HL-60 (cell line): ENCODE data around the gene S1PR2.

ENCODE experiments used
- DNase-seq, 2 experiments: peaks; one replicate each; pipeline ENCODE4 v3.0.0-alpha.2; 2010 to 2020; ENCODE audit warnings: low read depth in 1 of 2, low spot score in 1 of 2
- H3K27ac ChIP-seq: fragments of 250-450 bp; sonication (Bioruptor Pico); replicated peaks from 2 replicates; pipeline ENCODE4 v1.5.1; 2020; ENCODE audit warnings: mild to moderate bottlenecking, moderate library complexity
- H3K27me3 ChIP-seq: fragments of 250-450 bp; sonication (Bioruptor Pico); 2 replicates; pipeline ENCODE4 v1.5.1; 2021; ENCODE audit warnings: mild to moderate bottlenecking, moderate library complexity; ENCODE audit not compliant: insufficient read depth, poor library complexity, severe bottlenecking
- H3K4me3 ChIP-seq: replicated peaks from 2 replicates; pipeline ENCODE4 v1.5.1; 2011; ENCODE audit warnings: mild to moderate bottlenecking, control low read depth, low read length; ENCODE audit not compliant: insufficient read depth
- CTCF ChIP-seq: IDR thresholded peaks from one replicate; pipeline ENCODE4 v1.5.1; 2011; ENCODE audit warnings: low read length, control low read depth, inconsistent platforms; ENCODE audit not compliant: insufficient read depth
- GABPA ChIP-seq: IDR thresholded peaks from 2 replicates; pipeline ENCODE4 v1.6.1; 2012; ENCODE audit warnings: low read depth
- POLR2AphosphoS5 ChIP-seq: IDR thresholded peaks from 2 replicates; pipeline ENCODE4 v1.6.1; 2012; ENCODE audit warnings: low read depth
- REST ChIP-seq: IDR thresholded peaks from 2 replicates; pipeline ENCODE4 v1.6.1; 2012; ENCODE audit warnings: low read depth; ENCODE audit not compliant: insufficient replicate concordance
- SPI1 ChIP-seq: IDR thresholded peaks from 2 replicates; pipeline ENCODE4 v1.6.1; 2012; ENCODE audit warnings: low read depth, mild to moderate bottlenecking, borderline replicate concordance

Gene S1PR2

GRCh38 chr19:10256970-10257615 lies 26.0 kb upstream of the S1PR2 start:
- Histone ChIP-seq H3K27ac (no peak overlapping the region), H3K27me3 (no peaks in the 10 kb centered on the region), H3K4me3 (no peak overlapping the region)
- TF ChIP-seq GABPA (no peak), REST (no peak), SPI1 (no peak), CTCF (no peak), POLR2AphosphoS5 (no peak)
- no peak for DNase-seq

- TF ChIP-seq SPI1 (no peak), GABPA (no peak), REST (no peak), POLR2AphosphoS5 (no peak), CTCF (no peak)
- DNase-seq, result no peak
- Histone ChIP-seq H3K4me3 (no peak overlapping the region), H3K27me3 (no peaks in the 10 kb centered on the region), H3K27ac (no peak overlapping the region)
Measured at GRCh38 chr19:10256551-10256950, 25.4 kb upstream of the S1PR2 start.

- Histone ChIP-seq H3K27ac (no peak overlapping the region), H3K4me3 (no peak overlapping the region), H3K27me3 (no peaks in the 10 kb centered on the region)
- DNase-seq, result no peak
- TF ChIP-seq CTCF, result no peak
- no peak for TF ChIP-seq POLR2AphosphoS5
- TF ChIP-seq GABPA, result no peak
- TF ChIP-seq SPI1, result no peak
- no peak for TF ChIP-seq REST
Measured at GRCh38 chr19:10255358-10255757, 24.2 kb upstream of the S1PR2 start.
